Stomach (tissue), 4 donors: Measurements from ENCODE around the gene NR6A1.

Experiments used
- CTCF ChIP-seq, 7 experiments: fragments of 450-650 bp in 4 of 7; fragments of 200-600 bp in 3 of 7; sonication (generic) in 3 of 7; IDR thresholded peaks; one replicate each; pipeline ENCODE4 v1.5.1; 2016 to 2019; ENCODE audit warnings: antibody characterized with exemption in 7 of 7, control low read depth in 2 of 7, mild to moderate bottlenecking in 1 of 7
- EP300 ChIP-seq: sonication (generic); formaldehyde crosslinking; IDR thresholded peaks from one replicate; pipeline ENCODE4 v1.6.1; 2017; ENCODE audit warnings: antibody characterized with exemption
- POLR2A ChIP-seq, 4 donors: fragments of 450-650 bp; IDR thresholded peaks; one replicate each; pipeline ENCODE4 v1.6.1; 2016; ENCODE audit warnings: antibody characterized with exemption in 4 of 4, control low read depth in 2 of 4, mild to moderate bottlenecking in 1 of 4, moderate library complexity in 1 of 4
- POLR2AphosphoS5 ChIP-seq, 3 donors: sonication (generic); formaldehyde crosslinking; IDR thresholded peaks; one replicate each; pipeline ENCODE4 v1.6.1; 2016; ENCODE audit warnings: antibody characterized with exemption in 3 of 3

DNA sequence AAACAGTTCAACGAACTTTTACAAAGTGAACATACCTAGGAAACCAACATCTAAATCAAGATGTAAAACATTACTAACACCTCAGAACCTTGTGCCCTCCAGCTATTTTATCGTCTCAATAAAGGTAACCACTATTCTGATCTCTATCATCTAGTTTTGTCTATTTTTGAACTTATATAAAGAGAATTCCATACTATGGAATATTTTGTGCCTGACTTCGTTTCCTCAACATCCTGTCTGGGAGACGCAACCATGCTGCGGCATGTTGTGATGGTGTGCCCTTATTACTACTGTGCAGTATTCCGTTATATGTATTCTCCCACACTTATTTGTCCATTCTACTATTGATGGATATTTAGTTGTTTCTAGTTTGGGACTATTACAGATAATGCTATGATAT, 99.2 kb downstream of the NR6A1 start:
- no peak for TF ChIP-seq CTCF (IDR thresholded peaks at IDR 0.05)
- no peak for TF ChIP-seq POLR2A (IDR thresholded peaks at IDR 0.05)
- TF ChIP-seq POLR2AphosphoS5 (IDR thresholded peaks at IDR 0.05), result no peak
- TF ChIP-seq EP300, result no peak
